ENCODE measurements around the gene ZBTB7A.

GRCh38 chr19:4084547-4084877 is 17.8 kb upstream of the ZBTB7A start:
- TF ChIP-seq BHLHE40 (IDR thresholded peaks at IDR 0.05; ENCODE audit: low read depth, low read length) (no peak), POLR2A (IDR thresholded peaks at IDR 0.05; ENCODE audit: low read depth, low read length) (no peak), RCOR1 (IDR thresholded peaks at IDR 0.05; ENCODE audit: insufficient replicate concordance, low read length) (no peak), MAFK (IDR thresholded peaks at IDR 0.05; ENCODE audit: low read depth, low read length) (no peak), MXI1 (IDR thresholded peaks at IDR 0.05; ENCODE audit: borderline replicate concordance, low read depth, low read length) (no peak), FOS (IDR thresholded peaks at IDR 0.05; ENCODE audit: low read depth, low read length) (no peak), SMC3 (IDR thresholded peaks at IDR 0.05; ENCODE audit: low read depth, low read length) (no peak)
- TF ChIP-seq, protein P1, sequence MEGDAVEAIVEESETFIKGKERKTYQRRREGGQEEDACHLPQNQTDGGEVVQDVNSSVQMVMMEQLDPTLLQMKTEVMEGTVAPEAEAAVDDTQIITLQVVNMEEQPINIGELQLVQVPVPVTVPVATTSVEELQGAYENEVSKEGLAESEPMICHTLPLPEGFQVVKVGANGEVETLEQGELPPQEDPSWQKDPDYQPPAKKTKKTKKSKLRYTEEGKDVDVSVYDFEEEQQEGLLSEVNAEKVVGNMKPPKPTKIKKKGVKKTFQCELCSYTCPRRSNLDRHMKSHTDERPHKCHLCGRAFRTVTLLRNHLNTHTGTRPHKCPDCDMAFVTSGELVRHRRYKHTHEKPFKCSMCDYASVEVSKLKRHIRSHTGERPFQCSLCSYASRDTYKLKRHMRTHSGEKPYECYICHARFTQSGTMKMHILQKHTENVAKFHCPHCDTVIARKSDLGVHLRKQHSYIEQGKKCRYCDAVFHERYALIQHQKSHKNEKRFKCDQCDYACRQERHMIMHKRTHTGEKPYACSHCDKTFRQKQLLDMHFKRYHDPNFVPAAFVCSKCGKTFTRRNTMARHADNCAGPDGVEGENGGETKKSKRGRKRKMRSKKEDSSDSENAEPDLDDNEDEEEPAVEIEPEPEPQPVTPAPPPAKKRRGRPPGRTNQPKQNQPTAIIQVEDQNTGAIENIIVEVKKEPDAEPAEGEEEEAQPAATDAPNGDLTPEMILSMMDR (conservative IDR thresholded peaks at IDR 0.05; ENCODE audit: low read depth, low read length): no peak
- TF ChIP-seq, protein P2, sequence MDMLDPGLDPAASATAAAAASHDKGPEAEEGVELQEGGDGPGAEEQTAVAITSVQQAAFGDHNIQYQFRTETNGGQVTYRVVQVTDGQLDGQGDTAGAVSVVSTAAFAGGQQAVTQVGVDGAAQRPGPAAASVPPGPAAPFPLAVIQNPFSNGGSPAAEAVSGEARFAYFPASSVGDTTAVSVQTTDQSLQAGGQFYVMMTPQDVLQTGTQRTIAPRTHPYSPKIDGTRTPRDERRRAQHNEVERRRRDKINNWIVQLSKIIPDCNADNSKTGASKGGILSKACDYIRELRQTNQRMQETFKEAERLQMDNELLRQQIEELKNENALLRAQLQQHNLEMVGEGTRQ (IDR thresholded peaks at IDR 0.05; ENCODE audit: low read depth, low read length): no peak
